ENCODE results near the gene ETDA.

- no peak for TF ChIP-seq CTCF (IDR thresholded peaks at IDR 0.05)
- TF ChIP-seq POLR2AphosphoS5 (IDR thresholded peaks at IDR 0.05), result no peak
- TF ChIP-seq POLR2A (IDR thresholded peaks at IDR 0.05), result no peak
- TF ChIP-seq EP300 (IDR thresholded peaks at IDR 0.05), result no peak
Measured at GRCh38 chrX:135275973-135276372, 24.1 kb downstream of the ETDA start.

All from upper lobe of left lung (tissue), 4 donors.